DOHH2 (cell line): ENCODE measurements around the gene TPCN1.

ENCODE experiments used
- CTCF ChIP-seq: fragments of 200-600 bp; sonication (generic); IDR thresholded peaks from one replicate; pipeline ENCODE4 v1.5.1; 2014; ENCODE audit warnings: antibody characterized with exemption, mild to moderate bottlenecking, low read depth, low read length; ENCODE audit not compliant: poor library complexity, severe bottlenecking
- EZH2phosphoT487 ChIP-seq: fragments of 200-600 bp; sonication (generic); IDR thresholded peaks from 2 replicates; pipeline ENCODE4 v1.6.1; 2017; ENCODE audit warnings: borderline replicate concordance, mild to moderate bottlenecking, antibody characterized with exemption, low read length, moderate library complexity, mixed read lengths

DNA sequence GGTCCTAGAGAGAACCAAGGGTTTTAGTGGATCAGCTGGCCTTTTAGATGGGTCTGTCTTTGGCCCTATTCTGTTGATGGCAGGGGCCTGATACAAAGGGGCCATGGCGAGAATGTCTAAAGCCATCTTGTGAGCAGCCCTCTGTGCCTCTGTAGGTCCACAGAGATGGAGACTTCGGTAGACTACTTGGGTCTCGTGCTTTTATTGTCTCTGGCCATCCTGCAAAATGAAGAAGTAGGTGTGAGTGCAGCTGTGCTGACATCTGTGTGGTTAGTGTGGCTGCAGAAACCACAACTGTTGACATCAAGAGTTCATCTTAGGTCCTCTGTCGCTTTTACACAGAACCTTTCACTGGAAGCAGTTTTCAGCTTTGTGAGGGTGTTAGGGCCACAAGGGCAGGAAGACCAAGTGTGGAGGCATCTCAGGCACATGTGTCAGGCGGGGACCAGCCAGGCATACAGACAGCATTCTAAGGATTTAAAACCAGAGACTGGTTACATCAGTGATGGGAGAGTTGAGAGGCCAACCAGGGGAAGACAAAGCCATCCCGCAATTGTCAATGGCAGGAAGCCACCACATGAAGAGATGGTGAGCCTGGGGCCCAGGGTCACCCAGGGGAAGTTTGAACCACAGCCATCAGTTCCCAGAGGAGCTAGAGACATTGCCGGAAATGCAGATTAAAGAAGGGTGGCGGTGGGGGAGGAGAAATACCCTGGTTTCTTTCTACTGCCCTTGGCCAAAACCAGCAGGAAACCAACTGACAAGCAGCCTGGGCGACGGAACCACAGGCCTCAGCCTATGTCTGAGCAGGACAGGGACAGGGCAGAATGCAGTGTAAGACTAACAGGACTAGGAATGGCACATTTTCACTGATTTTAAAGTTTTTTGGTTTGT lies 13.0 kb upstream of the TPCN1 start:
- no peak for TF ChIP-seq CTCF
- TF ChIP-seq EZH2phosphoT487, result no peak
